ENCODE results near the gene UCN. TPM values are rescaled to one million over a fixed set of nuclear protein-coding genes. Genes with fewer than 3 reads are reported as not detected.

The UCN gene
- total and polyA plus RNA-seq, 2 of the 4 experiments (the other 2 are of a cell fraction) = 0.22 TPM; not detected in 1

DNA sequence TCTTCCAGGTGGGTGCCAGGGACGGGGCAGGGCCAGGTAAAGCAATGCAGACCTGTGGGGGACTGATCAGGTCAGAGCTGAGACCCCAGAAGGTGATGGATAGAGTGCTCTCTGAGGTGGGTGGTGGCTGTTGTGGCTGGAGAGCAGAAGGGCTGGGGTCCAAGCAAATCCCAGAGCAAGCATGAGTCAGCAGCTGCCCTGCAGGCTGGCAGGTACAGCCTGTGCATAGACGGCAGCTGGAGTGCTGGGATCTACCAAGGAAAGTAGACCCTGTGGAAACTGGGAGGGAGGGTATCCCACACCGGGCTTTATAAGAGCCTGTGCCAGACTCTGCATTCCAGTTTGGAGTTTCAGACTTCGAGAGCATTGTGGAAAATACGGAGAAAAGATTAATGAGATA lies 25.4 kb downstream of the UCN start:
- H2BK5ac ChIP-seq (ENCODE audit: low read depth, low read length, poor library complexity, severe bottlenecking) = no peak overlapping the region
- no peak overlapping the region for H3K4me3 ChIP-seq (ENCODE audit: insufficient read depth, low read depth, low read length)
- ChIA-PET POLR2A (ENCODE audit: unreplicated experiment) (no interaction called here), CTCF (interaction anchor here (0.6 to 1.1 kb wide), 3 partner anchors 13 to 34 kb away, joined by 3 to 4 read pairs (median 4); partner anchors contain the start of gene SLC30A3)
- H3K9me3 ChIP-seq (ENCODE audit: control insufficient read depth, insufficient read depth, low read length) = no peaks in the 10 kb centered on the region
- no peaks in the 10 kb centered on the region for H4K20me1 ChIP-seq (ENCODE audit: insufficient read depth, low read length)
- peak overlapping the region; percentile 13; the same call in 1 of the 2 replicates for H3K18ac ChIP-seq (ENCODE audit: low read depth, low read length)
- H4K91ac ChIP-seq (ENCODE audit: insufficient read depth, low read depth, low read length) = no peak overlapping the region; the same call in 1 of the 2 replicates
- H3K56ac ChIP-seq (ENCODE audit: extremely low read depth, insufficient read depth, low read length) = no peak overlapping the region
- peak overlapping the region; percentile 63 for H2BK20ac ChIP-seq (ENCODE audit: low read depth, low read length)
- peak overlapping the region; percentile 66 for H2BK120ac ChIP-seq (ENCODE audit: low read depth, low read length)
- no peaks in the 10 kb centered on the region for H3K36me3 ChIP-seq (ENCODE audit: control insufficient read depth, insufficient read depth, low read length)
- no peak for ATAC-seq (ENCODE audit: low read depth)
- H4K8ac ChIP-seq (ENCODE audit: low read depth in 2 of 2, low read length in 2 of 2) = no peak overlapping the region
- H3K14ac ChIP-seq (replicated peaks; ENCODE audit: low read depth, low read length) = 0 out of 2 replicates have a peak overlapping the region, but pooled peaks have one; percentile 29
- no peak overlapping the region for H2AK9ac ChIP-seq (replicated peaks; ENCODE audit: low read depth, low read length, poor library complexity)
- H3K27me3 ChIP-seq (ENCODE audit: control insufficient read depth, insufficient read depth, low read length) = peaks cover 10% of the 10 kb centered on the region; the same call in 1 of the 2 replicates
- no peak overlapping the region for H3K27ac ChIP-seq (ENCODE audit: insufficient read depth, low read length)
- H2AFZ ChIP-seq (replicated peaks; ENCODE audit: low read length, poor library complexity) = peak overlapping the region; percentile 60
- H3K9me1 ChIP-seq (ENCODE audit: insufficient read depth, low read length) = peaks cover 17% of the 10 kb centered on the region
- no peak overlapping the region; the same call in 1 of the 2 replicates for H3K4ac ChIP-seq (ENCODE audit: low read depth, low read length)
- H3K9ac ChIP-seq (ENCODE audit: low read depth, low read length) = no peak overlapping the region
- no peak overlapping the region for H4K5ac ChIP-seq (ENCODE audit: low read depth, low read length)
- H2AK5ac ChIP-seq (ENCODE audit: low read depth, low read length) = peak overlapping the region; percentile 45; the same call in 1 of the 2 replicates
- in situ Hi-C loops (cut with MboI; ENCODE audit: low sequenced_read_pairs) = loop anchor here (5.0 kb wide), 1 partner anchor 186 kb away; no protein-coding TSS in a partner anchor
- DNase-seq = no peak
- no TSS peak for BruUV-seq (replicated peaks)
- no peak overlapping the region for H2BK15ac ChIP-seq (ENCODE audit: low read depth, low read length)
- H3K79me1 ChIP-seq (ENCODE audit: low read depth in 1 of 2, low read length in 2 of 2) = no peaks in the 10 kb centered on the region
- peak; percentile 60; the same call in 1 of the 2 replicates for TF ChIP-seq NFE2L2 (IDR thresholded peaks at IDR 0.05; ENCODE audit: low read depth, low read length)
- TF ChIP-seq POLR2A (IDR thresholded peaks at IDR 0.05; ENCODE audit: low read depth, low read length) = no peak
- no peak overlapping the region; the same call in 1 of the 2 replicates for H3K23ac ChIP-seq (ENCODE audit: low read depth, low read length)
- no CpG with 5 or more reads among the region's 5 CpGs for WGBS, 2 experiments (ENCODE audit: extremely low coverage in 2 of 2, insufficient read length in 1 of 2)
- dilution Hi-C loops (cut with HindIII; ENCODE audit: low sequenced_read_pairs, unreplicated experiment) = no loop called here
- H3K4me1 ChIP-seq (ENCODE audit: control insufficient read depth, insufficient read depth, low read length) = peaks cover 29% of the 10 kb centered on the region
- intact Hi-C loops (cut with micrococcal nuclease) = no loop called here
- no peak overlapping the region for H3K4me2 ChIP-seq (ENCODE audit: low read depth, low read length)

Measured in IMR-90 (cell line).